HepG2 (cell line): ENCODE measurements around the gene YIPF2. TPM values are rescaled to one million over a fixed set of nuclear protein-coding genes. Genes with fewer than 3 reads are reported as not detected.

ENCODE experiments used
- ATF7 ChIP-seq, 2 experiments: fragments of 450-650 bp in 1 of 2; sonication (generic) in 1 of 2; formaldehyde crosslinking in 1 of 2; IDR thresholded peaks; 2 replicates each; pipeline versions ENCODE4 v1.4.0 to v1.6.1; 2016 to 2020; ENCODE audit warnings: antibody characterized with exemption in 1 of 2, mild to moderate bottlenecking in 1 of 2, missing genetic modification reagents in 1 of 2
- CCAR2 ChIP-seq: fragments of 200-400 bp; formaldehyde crosslinking; optimal IDR thresholded peaks from 2 replicates; pipeline ENCODE3; 2018; ENCODE audit warnings: low read depth, mild to moderate bottlenecking, low read length, moderate library complexity
- FOXK2 ChIP-seq: fragments of 450-650 bp; IDR thresholded peaks from 2 replicates; pipeline ENCODE4 v1.6.1; 2016
- IRF2 ChIP-seq: IDR thresholded peaks from 2 replicates; pipeline ENCODE4 v1.6.1; 2018; ENCODE audit warnings: missing genetic modification reagents, missing compliant biosample characterization
- MAFG ChIP-seq: sonication (generic); formaldehyde crosslinking; IDR thresholded peaks from 2 replicates; pipeline ENCODE4 v1.5.1; 2020; ENCODE audit warnings: mild to moderate bottlenecking, missing genetic modification reagents
- NR3C1 ChIP-seq: sonication (generic); formaldehyde crosslinking; IDR thresholded peaks from 2 replicates; pipeline ENCODE4 v1.4.0; 2020; ENCODE audit warnings: missing genetic modification reagents
- SP4 ChIP-seq: sonication (generic); formaldehyde crosslinking; IDR thresholded peaks from 2 replicates; pipeline ENCODE4 v1.8.1; 2023; ENCODE audit warnings: mild to moderate bottlenecking, missing genetic modification reagents
- SP5 ChIP-seq: IDR thresholded peaks from 2 replicates; pipeline ENCODE4 v1.6.1; 2016; ENCODE audit warnings: low read depth, borderline replicate concordance
- TCF12 ChIP-seq, 2 experiments: fragments of 450-650 bp in 1 of 2; sonication (generic) in 1 of 2; formaldehyde crosslinking in 1 of 2; IDR thresholded peaks; 2 replicates each; pipeline versions ENCODE4 v1.6.1 to v1.8.0; 2017 to 2022; ENCODE audit warnings: antibody characterized with exemption in 1 of 2, mild to moderate bottlenecking in 1 of 2, missing genetic modification reagents in 1 of 2, moderate library complexity in 1 of 2
- YEATS2 ChIP-seq: sonication (generic); formaldehyde crosslinking; IDR thresholded peaks from 2 replicates; pipeline ENCODE4 v1.4.0; 2020; ENCODE audit warnings: missing genetic modification reagents, borderline replicate concordance
- ZNF224 ChIP-seq: sonication (generic); formaldehyde crosslinking; IDR thresholded peaks from 2 replicates; pipeline ENCODE4 v1.5.0; 2020; ENCODE audit warnings: mild to moderate bottlenecking, missing genetic modification reagents
- ZNF331 ChIP-seq: sonication (generic); formaldehyde crosslinking; IDR thresholded peaks from 2 replicates; pipeline ENCODE4 v1.4.0; 2020; ENCODE audit warnings: missing genetic modification reagents
- ZNF431 ChIP-seq: sonication (generic); formaldehyde crosslinking; IDR thresholded peaks from 2 replicates; pipeline ENCODE4 v1.9.0; 2022; ENCODE audit warnings: missing genetic modification reagents, low read depth, mild to moderate bottlenecking, borderline replicate concordance
- ZNF639 ChIP-seq: conservative IDR thresholded peaks from 2 replicates; pipeline ENCODE4 v1.6.1; 2018; ENCODE audit warnings: missing genetic modification reagents
- ZNF792 ChIP-seq: IDR thresholded peaks from 2 replicates; pipeline ENCODE4 v1.6.1; 2016
- polyA plus RNA-seq, 8 experiments: library from polyadenylated mRNA; depleted of rRNA in 3 of 8; stranded (reverse) in 7 of 8; unstranded in 1 of 8; fragments of >200 nt; fragmentation: Illumina TruSeq in 4 of 8; extraction: Trizol in 4 of 8; gene quantifications; 2 replicates each; pipeline versions ENCODE4 v1.2.1 to v1.2.3, GENCODE V29; 2011 to 2016; ENCODE audit warnings: low read depth in 4 of 8, missing spikeins in 1 of 8, mixed read lengths in 1 of 8; ENCODE audit not compliant: insufficient read depth in 1 of 8
- total RNA-seq, 5 experiments: library from RNA; depleted of rRNA; stranded (reverse); fragments of >200 nt; fragmentation: Illumina TruSeq; extraction: Trizol; gene quantifications; 2 replicates each; pipeline ENCODE4 v1.2.3, GENCODE V29; 2016; ENCODE audit warnings: low read depth in 1 of 5
- TF ChIP-seq, protein P1 (sequence below): sonication (generic); formaldehyde crosslinking; IDR thresholded peaks from 2 replicates; pipeline ENCODE4 v1.5.0; 2020; ENCODE audit warnings: mild to moderate bottlenecking, missing genetic modification reagents, borderline replicate concordance
- TF ChIP-seq, protein P2 (sequence below): sonication (generic); formaldehyde crosslinking; IDR thresholded peaks from 2 replicates; pipeline ENCODE4 v1.5.0; 2020; ENCODE audit warnings: missing genetic modification reagents
- TF ChIP-seq, protein P3 (sequence below): sonication (generic); formaldehyde crosslinking; IDR thresholded peaks from 2 replicates; pipeline ENCODE4 v1.5.1; 2020; ENCODE audit warnings: mild to moderate bottlenecking, missing genetic modification reagents, moderate library complexity

Gene YIPF2
- total and polyA plus RNA-seq, 2 of the 13 experiments (the other 11 are each of a cell fraction or from before 2014, with no cell fraction given): 37.3 to 53.2 TPM

DNA sequence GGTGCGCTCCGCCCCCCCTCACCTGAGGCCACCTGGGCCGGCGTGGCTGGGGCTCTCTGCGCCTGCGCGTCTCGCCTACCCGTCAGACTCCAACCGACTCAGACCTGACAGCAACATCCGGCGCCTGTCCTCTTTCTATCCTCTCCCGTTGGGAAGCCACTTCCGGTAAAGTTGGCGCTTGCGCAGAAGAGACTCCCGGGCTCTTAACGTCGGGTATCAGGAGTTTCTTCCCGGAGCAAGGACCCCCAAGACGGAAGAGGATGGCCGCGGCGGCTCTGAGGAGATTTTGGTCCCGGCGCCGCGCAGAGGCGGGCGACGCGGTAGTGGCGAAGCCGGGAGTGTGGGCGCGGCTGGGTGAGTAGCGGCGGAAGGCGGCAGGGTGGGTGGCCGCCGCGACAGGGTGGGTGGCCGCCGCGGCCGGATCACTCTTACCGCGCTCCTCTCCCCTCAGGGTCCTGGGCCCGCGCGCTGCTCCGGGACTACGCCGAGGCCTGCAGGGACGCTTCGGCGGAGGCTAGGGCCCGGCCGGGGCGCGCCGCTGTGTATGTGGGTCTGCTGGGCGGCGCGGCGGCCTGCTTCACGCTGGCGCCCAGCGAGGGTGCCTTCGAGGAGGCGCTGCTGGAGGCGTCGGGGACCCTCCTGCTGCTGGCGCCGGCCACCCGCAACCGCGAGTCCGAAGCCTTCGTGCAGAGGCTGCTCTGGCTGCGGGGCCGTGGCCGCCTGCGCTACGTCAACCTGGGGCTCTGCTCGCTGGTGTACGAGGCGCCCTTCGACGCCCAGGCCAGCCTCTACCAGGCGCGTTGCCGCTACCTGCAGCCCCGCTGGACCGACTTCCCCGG is at the start of gene YIPF2, which contains the start of gene TIMM29 (continued):
- TF ChIP-seq ZNF431: peak; percentile 60; the same call in 1 of the 2 replicates
- TF ChIP-seq TCF12 (IDR thresholded peaks at IDR 0.05): no peak
- peak; percentile 59; the same call in 1 of the 2 replicates for TF ChIP-seq TCF12 (CRISPR knock-in tag; IDR thresholded peaks at IDR 0.05)
- TF ChIP-seq, protein P1, sequence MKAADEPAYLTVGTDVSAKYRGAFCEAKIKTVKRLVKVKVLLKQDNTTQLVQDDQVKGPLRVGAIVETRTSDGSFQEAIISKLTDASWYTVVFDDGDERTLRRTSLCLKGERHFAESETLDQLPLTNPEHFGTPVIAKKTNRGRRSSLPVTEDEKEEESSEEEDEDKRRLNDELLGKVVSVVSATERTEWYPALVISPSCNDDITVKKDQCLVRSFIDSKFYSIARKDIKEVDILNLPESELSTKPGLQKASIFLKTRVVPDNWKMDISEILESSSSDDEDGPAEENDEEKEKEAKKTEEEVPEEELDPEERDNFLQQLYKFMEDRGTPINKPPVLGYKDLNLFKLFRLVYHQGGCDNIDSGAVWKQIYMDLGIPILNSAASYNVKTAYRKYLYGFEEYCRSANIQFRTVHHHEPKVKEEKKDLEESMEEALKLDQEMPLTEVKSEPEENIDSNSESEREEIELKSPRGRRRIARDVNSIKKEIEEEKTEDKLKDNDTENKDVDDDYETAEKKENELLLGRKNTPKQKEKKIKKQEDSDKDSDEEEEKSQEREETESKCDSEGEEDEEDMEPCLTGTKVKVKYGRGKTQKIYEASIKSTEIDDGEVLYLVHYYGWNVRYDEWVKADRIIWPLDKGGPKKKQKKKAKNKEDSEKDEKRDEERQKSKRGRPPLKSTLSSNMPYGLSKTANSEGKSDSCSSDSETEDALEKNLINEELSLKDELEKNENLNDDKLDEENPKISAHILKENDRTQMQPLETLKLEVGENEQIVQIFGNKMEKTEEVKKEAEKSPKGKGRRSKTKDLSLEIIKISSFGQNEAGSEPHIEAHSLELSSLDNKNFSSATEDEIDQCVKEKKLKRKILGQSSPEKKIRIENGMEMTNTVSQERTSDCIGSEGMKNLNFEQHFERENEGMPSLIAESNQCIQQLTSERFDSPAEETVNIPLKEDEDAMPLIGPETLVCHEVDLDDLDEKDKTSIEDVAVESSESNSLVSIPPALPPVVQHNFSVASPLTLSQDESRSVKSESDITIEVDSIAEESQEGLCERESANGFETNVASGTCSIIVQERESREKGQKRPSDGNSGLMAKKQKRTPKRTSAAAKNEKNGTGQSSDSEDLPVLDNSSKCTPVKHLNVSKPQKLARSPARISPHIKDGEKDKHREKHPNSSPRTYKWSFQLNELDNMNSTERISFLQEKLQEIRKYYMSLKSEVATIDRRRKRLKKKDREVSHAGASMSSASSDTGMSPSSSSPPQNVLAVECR (CRISPR knock-in tag): peak; percentile 91
- TF ChIP-seq, protein P2, sequence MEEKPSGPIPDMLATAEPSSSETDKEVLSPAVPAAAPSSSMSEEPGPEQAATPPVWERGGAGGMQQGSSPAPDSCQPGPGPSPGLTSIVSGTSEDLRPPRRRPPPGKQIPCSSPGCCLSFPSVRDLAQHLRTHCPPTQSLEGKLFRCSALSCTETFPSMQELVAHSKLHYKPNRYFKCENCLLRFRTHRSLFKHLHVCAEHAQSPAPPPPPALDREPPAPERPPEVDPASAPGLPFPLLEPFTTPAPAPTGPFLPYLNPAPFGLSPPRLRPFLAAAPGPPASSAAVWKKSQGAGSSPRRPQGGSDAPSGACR (CRISPR knock-in tag): peak; percentile 35; the same call in 1 of the 2 replicates
- 0 out of 2 replicates have a peak, but pooled peaks have one; percentile 9 for TF ChIP-seq SP5 (CRISPR knock-in tag)
- 0 out of 2 replicates have a peak, but pooled peaks have one; percentile 50 for TF ChIP-seq MAFG (CRISPR knock-in tag)
- TF ChIP-seq FOXK2: peak; percentile 96
- TF ChIP-seq ZNF331: peak; percentile 48; the same call in 1 of the 2 replicates
- TF ChIP-seq YEATS2: peak; percentile 96
- TF ChIP-seq CCAR2: peak; percentile 90
- TF ChIP-seq ATF7 (IDR thresholded peaks at IDR 0.05): no peak
- peak; percentile 37; the same call in 1 of the 2 replicates for TF ChIP-seq ATF7 (CRISPR knock-in tag; IDR thresholded peaks at IDR 0.05)
- 0 out of 2 replicates have a peak, but pooled peaks have one; percentile 29 for TF ChIP-seq ZNF792 (CRISPR knock-in tag)
- peak; percentile 77 for TF ChIP-seq ZNF639 (CRISPR knock-in tag)
- no peak for TF ChIP-seq ZNF224 (CRISPR knock-in tag)
- TF ChIP-seq, protein P3, sequence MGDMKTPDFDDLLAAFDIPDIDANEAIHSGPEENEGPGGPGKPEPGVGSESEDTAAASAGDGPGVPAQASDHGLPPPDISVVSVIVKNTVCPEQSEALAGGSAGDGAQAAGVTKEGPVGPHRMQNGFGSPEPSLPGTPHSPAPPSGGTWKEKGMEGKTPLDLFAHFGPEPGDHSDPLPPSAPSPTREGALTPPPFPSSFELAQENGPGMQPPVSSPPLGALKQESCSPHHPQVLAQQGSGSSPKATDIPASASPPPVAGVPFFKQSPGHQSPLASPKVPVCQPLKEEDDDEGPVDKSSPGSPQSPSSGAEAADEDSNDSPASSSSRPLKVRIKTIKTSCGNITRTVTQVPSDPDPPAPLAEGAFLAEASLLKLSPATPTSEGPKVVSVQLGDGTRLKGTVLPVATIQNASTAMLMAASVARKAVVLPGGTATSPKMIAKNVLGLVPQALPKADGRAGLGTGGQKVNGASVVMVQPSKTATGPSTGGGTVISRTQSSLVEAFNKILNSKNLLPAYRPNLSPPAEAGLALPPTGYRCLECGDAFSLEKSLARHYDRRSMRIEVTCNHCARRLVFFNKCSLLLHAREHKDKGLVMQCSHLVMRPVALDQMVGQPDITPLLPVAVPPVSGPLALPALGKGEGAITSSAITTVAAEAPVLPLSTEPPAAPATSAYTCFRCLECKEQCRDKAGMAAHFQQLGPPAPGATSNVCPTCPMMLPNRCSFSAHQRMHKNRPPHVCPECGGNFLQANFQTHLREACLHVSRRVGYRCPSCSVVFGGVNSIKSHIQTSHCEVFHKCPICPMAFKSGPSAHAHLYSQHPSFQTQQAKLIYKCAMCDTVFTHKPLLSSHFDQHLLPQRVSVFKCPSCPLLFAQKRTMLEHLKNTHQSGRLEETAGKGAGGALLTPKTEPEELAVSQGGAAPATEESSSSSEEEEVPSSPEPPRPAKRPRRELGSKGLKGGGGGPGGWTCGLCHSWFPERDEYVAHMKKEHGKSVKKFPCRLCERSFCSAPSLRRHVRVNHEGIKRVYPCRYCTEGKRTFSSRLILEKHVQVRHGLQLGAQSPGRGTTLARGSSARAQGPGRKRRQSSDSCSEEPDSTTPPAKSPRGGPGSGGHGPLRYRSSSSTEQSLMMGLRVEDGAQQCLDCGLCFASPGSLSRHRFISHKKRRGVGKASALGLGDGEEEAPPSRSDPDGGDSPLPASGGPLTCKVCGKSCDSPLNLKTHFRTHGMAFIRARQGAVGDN (CRISPR knock-in tag): peak; percentile 75
- peak; percentile 80 for TF ChIP-seq SP4 (CRISPR knock-in tag)
- no peak for TF ChIP-seq NR3C1
- peak; percentile 93 for TF ChIP-seq IRF2 (CRISPR knock-in tag)
